Body of pancreas (tissue), 4 donors: ENCODE results near the gene ATG16L1. TPM values are rescaled to one million over a fixed set of nuclear protein-coding genes. Genes with fewer than 3 reads are reported as not detected.

Experiments used
- ATAC-seq: fragments of 150-250 bp; one replicate; pipeline ENCODE4 v1.9.1; 2016
- DNase-seq, 4 donors: peaks; one replicate each; pipeline ENCODE4 v3.0.0-alpha.2; 2019
- H3K27ac ChIP-seq, 4 donors: fragments of 200-600 bp; sonication (generic); 1 replicate in 3 of 4; 2 replicates in 1 of 4; pipeline versions ENCODE4 v1.5.1 to v1.6.1; 2016 to 2019; ENCODE audit warnings: mild to moderate bottlenecking in 1 of 4, mixed read lengths in 1 of 4, moderate library complexity in 1 of 4
- H3K27me3 ChIP-seq, 2 donors: fragments of 200-600 bp; sonication (generic); one replicate each; pipeline ENCODE4 v1.6.0; 2016; ENCODE audit warnings: mild to moderate bottlenecking in 1 of 2
- H3K36me3 ChIP-seq, 2 donors: fragments of 200-600 bp; sonication (generic); replicated peaks in 1 of 2; 2 replicates each; pipeline ENCODE4 v1.5.1; 2016; ENCODE audit warnings: low read depth in 2 of 2; ENCODE audit not compliant: insufficient read depth in 1 of 2
- H3K4me1 ChIP-seq: fragments of 200-600 bp; sonication (generic); one replicate; pipeline ENCODE4 v1.6.0; 2016
- H3K4me3 ChIP-seq, 2 donors: fragments of 200-600 bp; sonication (generic); 1 replicate in 1 of 2; 2 replicates in 1 of 2; pipeline ENCODE4 v1.5.1; 2016 to 2019
- H3K9me3 ChIP-seq, 3 donors: fragments of 200-600 bp; sonication (generic); 1 replicate in 2 of 3; 2 replicates in 1 of 3; pipeline ENCODE4 v1.5.1; 2016
- POLR2A ChIP-seq, 3 donors: fragments of 450-650 bp; IDR thresholded peaks; one replicate each; pipeline ENCODE4 v1.6.1; 2016; ENCODE audit warnings: antibody characterized with exemption in 3 of 3, mild to moderate bottlenecking in 2 of 3
- WGBS, 2 donors: methylation state at CpG; one replicate each; pipeline ENCODE4 v1.1.5; 2017; 5-methylcytosine and 5-hydroxymethylcytosine counted together
- intact Hi-C: fragments of 100-400 bp; cut with DNase I; formaldehyde crosslinking; loops from one replicate; pipeline ENCODE4 v1.15.1; 2023
- small RNA-seq: library from RNA; depleted of rRNA; stranded (forward); fragments of <200 nt; gene quantifications from one replicate; pipeline ENCODE3, GENCODE V24; 2016
- total RNA-seq, 2 donors: library from RNA; depleted of rRNA; stranded (reverse); fragments of >200 nt; gene quantifications; one replicate each; pipeline ENCODE4 v1.1.0, GENCODE V29; 2016
- TF ChIP-seq, protein P1 (sequence below), 7 experiments: fragments of 450-650 bp in 4 of 7; fragments of 200-600 bp in 3 of 7; sonication (generic) in 3 of 7; IDR thresholded peaks; one replicate each; pipeline ENCODE4 v1.5.1; 2016 to 2019; ENCODE audit warnings: antibody characterized with exemption in 7 of 7

The ATG16L1 gene
- total RNA-seq, 2 donors from 2014 or later, result 23.7 to 29.1 TPM

DNA sequence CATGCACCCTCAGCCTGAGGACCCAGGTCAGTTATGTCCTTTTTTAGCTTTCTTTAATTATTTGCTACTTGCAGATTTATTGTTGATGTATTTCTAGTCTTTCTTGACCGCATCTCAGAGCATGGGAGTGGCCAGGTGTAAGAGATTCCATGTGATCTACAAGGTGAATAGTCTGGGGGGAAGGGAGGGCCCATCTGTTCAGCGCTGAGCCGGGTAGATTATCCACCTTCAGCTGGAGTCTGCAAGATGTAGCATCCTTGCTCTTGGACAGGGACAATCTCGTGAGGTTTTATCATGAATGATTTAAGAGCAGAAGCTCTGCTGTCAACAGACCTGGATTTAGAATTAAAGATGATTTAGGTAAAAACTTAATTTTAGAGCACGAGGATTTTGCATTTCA, 90.8 kb downstream of the ATG16L1 start:
- Histone ChIP-seq H3K4me1 (no peaks in the 10 kb centered on the region), H3K4me3 (no peak overlapping the region), H3K9me3 (no peaks in the 10 kb centered on the region), H3K27me3 (no peaks in the 10 kb centered on the region), H3K27ac (no peak overlapping the region), H3K36me3 (no peaks in the 10 kb centered on the region)
- ATAC-seq, result no peak
- WGBS, 2 donors, result 72 to 76% methylated on average over 5 of the region's 5 CpGs
- intact Hi-C loops, result no loop called here
- no peak for DNase-seq
- no peak for TF ChIP-seq POLR2A (IDR thresholded peaks at IDR 0.05)
- TF ChIP-seq, protein P1, sequence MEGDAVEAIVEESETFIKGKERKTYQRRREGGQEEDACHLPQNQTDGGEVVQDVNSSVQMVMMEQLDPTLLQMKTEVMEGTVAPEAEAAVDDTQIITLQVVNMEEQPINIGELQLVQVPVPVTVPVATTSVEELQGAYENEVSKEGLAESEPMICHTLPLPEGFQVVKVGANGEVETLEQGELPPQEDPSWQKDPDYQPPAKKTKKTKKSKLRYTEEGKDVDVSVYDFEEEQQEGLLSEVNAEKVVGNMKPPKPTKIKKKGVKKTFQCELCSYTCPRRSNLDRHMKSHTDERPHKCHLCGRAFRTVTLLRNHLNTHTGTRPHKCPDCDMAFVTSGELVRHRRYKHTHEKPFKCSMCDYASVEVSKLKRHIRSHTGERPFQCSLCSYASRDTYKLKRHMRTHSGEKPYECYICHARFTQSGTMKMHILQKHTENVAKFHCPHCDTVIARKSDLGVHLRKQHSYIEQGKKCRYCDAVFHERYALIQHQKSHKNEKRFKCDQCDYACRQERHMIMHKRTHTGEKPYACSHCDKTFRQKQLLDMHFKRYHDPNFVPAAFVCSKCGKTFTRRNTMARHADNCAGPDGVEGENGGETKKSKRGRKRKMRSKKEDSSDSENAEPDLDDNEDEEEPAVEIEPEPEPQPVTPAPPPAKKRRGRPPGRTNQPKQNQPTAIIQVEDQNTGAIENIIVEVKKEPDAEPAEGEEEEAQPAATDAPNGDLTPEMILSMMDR (IDR thresholded peaks at IDR 0.05), result no peak

DNA sequence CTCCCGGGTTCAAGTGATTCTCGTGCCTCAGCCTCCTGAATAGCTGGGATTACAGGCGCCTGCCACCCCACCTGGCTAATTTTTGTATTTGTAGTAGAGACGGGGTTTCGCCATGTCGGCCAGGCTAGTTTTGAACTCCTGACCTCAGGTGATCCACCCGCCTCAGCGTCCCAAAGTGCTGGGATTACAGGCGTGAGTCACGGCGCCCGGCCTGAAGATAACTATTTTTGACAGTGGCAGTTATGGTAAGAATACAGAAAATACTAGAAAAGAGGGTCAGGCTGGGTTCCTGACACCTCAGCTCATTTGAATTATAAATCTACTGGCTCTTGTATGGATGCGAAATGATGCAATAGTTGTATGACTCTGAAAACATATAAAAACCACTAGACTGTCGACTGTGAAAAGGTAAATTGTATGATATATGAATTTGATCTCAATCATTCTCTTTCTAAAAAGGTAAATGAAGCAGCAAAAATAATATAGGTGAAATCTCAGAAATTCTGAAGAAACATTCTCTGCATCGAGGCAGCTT, 91.8 kb downstream of the ATG16L1 start:
- Histone ChIP-seq H3K4me3 (no peak overlapping the region), H3K27ac (no peak overlapping the region), H3K4me1 (no peaks in the 10 kb centered on the region), H3K27me3 (no peaks in the 10 kb centered on the region), H3K9me3 (no peaks in the 10 kb centered on the region), H3K36me3 (no peaks in the 10 kb centered on the region)
- intact Hi-C loops, result no loop called here
- WGBS, 2 donors, result 79 to 87% methylated on average over 15 of the region's 15 CpGs
- DNase-seq (no peak), ATAC-seq (no peak)
- TF ChIP-seq, protein P1 (IDR thresholded peaks at IDR 0.05), result no peak
- no peak for TF ChIP-seq POLR2A (IDR thresholded peaks at IDR 0.05)

Small RNAs within 50 kb of the gene (small RNA-seq; reads per million reads assigned to genes)
- not detected for gene RN7SL32P
- 378 reads per million, percentile 98 among the genes with 10 or more reads in this experiment for gene SCARNA5
- gene SCARNA6, result 52.8 reads per million, percentile 95 among the genes with 10 or more reads in this experiment

Other genes starting within 250 kb of the ATG16L1 start
- gene NGEF, start 238.4 kb upstream of the ATG16L1 start, total RNA-seq, result 1 to 10 TPM; 4.9 to 7.0 TPM
- not detected for gene NEU2, start 219.0 kb upstream of the ATG16L1 start, total RNA-seq
- gene INPP5D, start 191.3 kb upstream of the ATG16L1 start, total RNA-seq, result 1 to 10 TPM in 1 of 2 donors, under 1 TPM in 1; 0.99 to 8.8 TPM
- not detected for gene SAG, start 56.1 kb downstream of the ATG16L1 start, total RNA-seq
- 10 to 100 TPM in 1 of 2 donors, 1 to 10 TPM in 1; 9.1 to 30.3 TPM for gene DGKD, start 102.8 kb downstream of the ATG16L1 start, total RNA-seq